Activated B cell treated with CpG ODN at 0.5 μM for 24 hours (primary cell): ENCODE data around the gene POPDC3. TPM values are rescaled to one million over a fixed set of nuclear protein-coding genes. Genes with fewer than 3 reads are reported as not detected.

Source experiments
- ATAC-seq: fragments of 200-7000 bp; cut with Tn5 transposase; one replicate; pipeline ENCODE4 v1.10.0; 2021; ENCODE audit warnings: low read depth, mild to moderate bottlenecking, moderate library complexity
- CTCF ChIA-PET: fragments of 350-600 bp; sonication (Branson Sonifier 250); formaldehyde crosslinking; loops from one replicate; lab custom pipeline; 2021; ENCODE audit warnings: antibody characterized with exemption; lab: Charles Lee
- POLR2A ChIA-PET: fragments of 350-600 bp; sonication (Branson Sonifier 250); formaldehyde crosslinking; loops from one replicate; lab custom pipeline; 2021; ENCODE audit warnings: antibody characterized with exemption; lab: Charles Lee
- DNase-seq: peaks from one replicate; pipeline ENCODE4 v3.0.0; 2022
- H3K27ac Mint-ChIP-seq: one replicate; pipeline ENCODE4 v1.8.0; 2020; ENCODE audit warnings: mixed read lengths
- H3K27me3 Mint-ChIP-seq: one replicate; pipeline ENCODE4 v1.8.0; 2021; ENCODE audit warnings: mixed read lengths
- H3K36me3 Mint-ChIP-seq: one replicate; pipeline ENCODE4 v1.8.0; 2021; ENCODE audit warnings: low read depth, mixed read lengths
- H3K4me1 Mint-ChIP-seq: one replicate; pipeline ENCODE4 v1.8.0; 2021; ENCODE audit warnings: mixed read lengths
- H3K4me3 Mint-ChIP-seq: one replicate; pipeline ENCODE4 v1.8.0; 2020; ENCODE audit warnings: mild to moderate bottlenecking, mixed read lengths
- H3K9me3 Mint-ChIP-seq: one replicate; pipeline ENCODE4 v1.8.0; 2020; ENCODE audit warnings: mixed read lengths
- intact Hi-C: fragments of 100-400 bp; cut with micrococcal nuclease; formaldehyde crosslinking; loops from one replicate; pipeline ENCODE4 v1.15.1; 2024
- total RNA-seq: library from RNA; stranded (reverse); gene quantifications from 2 replicates; pipeline ENCODE4 v1.2.3, GENCODE V29; 2022
- TF ChIP-seq, protein P1 (sequence below): fragments of 200-600 bp; IDR thresholded peaks from one replicate; pipeline ENCODE4 v1.8.0; 2022; ENCODE audit warnings: antibody characterized with exemption, mild to moderate bottlenecking

Gene POPDC3
- total RNA-seq, 1 donor from 2014 or later, result not detected

DNA sequence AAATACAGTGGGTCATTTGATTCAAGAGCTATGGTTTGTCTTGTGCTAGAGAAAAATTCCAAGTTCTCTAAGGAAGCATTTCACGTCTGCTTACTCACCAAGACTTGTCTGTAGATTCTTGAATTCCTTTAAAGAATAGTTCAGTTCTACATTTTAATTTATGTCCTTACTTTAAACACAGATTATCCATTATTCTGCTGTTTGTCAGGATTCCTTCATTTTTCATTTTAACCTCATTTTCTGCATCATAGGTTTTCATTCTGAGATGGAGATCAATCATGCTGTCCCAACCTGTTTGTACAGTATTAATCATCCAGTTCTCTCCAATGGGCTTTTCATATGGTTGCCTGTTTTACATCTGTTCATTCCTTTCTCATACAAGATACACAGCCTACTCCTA, 24.5 kb upstream of the POPDC3 start:
- intact Hi-C loops, result no loop called here
- POLR2A ChIA-PET, result no interaction called here
- peaks cover 7% of the 10 kb centered on the region for H3K27me3 Mint-ChIP-seq
- H3K27ac Mint-ChIP-seq, result no peak overlapping the region
- no peaks in the 10 kb centered on the region for H3K36me3 Mint-ChIP-seq
- CTCF ChIA-PET, result no interaction called here
- H3K4me1 Mint-ChIP-seq, result no peaks in the 10 kb centered on the region
- DNase-seq, result no peak
- no peaks in the 10 kb centered on the region for H3K9me3 Mint-ChIP-seq
- TF ChIP-seq, protein P1, sequence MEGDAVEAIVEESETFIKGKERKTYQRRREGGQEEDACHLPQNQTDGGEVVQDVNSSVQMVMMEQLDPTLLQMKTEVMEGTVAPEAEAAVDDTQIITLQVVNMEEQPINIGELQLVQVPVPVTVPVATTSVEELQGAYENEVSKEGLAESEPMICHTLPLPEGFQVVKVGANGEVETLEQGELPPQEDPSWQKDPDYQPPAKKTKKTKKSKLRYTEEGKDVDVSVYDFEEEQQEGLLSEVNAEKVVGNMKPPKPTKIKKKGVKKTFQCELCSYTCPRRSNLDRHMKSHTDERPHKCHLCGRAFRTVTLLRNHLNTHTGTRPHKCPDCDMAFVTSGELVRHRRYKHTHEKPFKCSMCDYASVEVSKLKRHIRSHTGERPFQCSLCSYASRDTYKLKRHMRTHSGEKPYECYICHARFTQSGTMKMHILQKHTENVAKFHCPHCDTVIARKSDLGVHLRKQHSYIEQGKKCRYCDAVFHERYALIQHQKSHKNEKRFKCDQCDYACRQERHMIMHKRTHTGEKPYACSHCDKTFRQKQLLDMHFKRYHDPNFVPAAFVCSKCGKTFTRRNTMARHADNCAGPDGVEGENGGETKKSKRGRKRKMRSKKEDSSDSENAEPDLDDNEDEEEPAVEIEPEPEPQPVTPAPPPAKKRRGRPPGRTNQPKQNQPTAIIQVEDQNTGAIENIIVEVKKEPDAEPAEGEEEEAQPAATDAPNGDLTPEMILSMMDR, result no peak
- no peak for ATAC-seq
- no peak overlapping the region for H3K4me3 Mint-ChIP-seq

DNA sequence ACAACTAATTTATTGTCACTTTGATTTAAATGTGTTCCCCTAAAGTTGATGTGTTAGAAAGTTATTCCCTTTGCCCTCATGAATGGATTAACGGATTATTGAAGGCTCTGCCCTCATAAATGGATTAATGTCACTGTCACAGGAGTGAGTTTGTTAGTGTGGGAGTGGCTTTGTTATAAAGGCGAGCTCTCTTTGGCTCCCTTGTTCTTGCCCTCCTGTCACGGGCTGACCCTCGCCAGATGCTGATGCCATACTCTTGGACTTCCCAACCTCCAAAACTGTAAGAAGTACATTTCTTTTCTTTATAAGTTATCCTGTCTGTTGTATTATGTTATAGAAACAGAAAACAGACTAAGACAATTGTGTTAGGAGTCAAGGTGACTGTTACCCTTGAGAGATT, 22.7 kb upstream of the POPDC3 start:
- H3K36me3 Mint-ChIP-seq, result no peaks in the 10 kb centered on the region
- ChIA-PET CTCF (no interaction called here), POLR2A (no interaction called here)
- no peaks in the 10 kb centered on the region for H3K9me3 Mint-ChIP-seq
- no peak for ATAC-seq
- DNase-seq, result no peak
- intact Hi-C loops, result no loop called here
- TF ChIP-seq, protein P1, result no peak
- H3K27ac Mint-ChIP-seq, result no peak overlapping the region
- H3K4me1 Mint-ChIP-seq, result no peaks in the 10 kb centered on the region
- H3K27me3 Mint-ChIP-seq, result peaks cover 7% of the 10 kb centered on the region
- no peak overlapping the region for H3K4me3 Mint-ChIP-seq

DNA sequence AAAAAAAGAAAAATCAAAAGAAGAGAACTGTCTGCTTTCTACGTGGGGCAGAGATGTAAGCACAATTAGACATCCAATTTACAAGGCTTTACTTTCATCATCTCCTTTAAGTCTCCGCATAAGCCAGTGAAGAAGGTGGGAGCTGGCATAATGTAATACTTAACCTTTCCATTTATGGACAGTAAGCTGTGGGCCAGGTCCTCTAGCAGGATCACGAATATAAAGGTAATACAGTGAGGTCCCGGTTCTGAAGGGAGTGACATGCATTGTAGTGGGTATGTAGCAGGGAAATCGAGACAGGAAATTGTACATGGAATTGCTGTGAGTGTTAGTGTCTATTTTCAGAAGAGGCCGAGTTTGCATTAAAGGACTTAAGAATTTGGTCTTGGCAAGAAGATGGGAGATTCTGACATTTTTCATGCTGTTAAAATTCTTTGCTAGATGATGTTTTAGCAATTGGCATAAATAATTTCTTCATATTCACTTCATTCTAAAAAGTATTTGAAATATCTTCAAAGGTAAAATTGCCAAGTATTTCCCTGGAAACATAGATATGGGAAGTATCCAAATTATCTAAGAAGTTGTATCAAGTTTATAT, 20.4 kb upstream of the POPDC3 start:
- TF ChIP-seq, protein P1, result no peak
- no peaks in the 10 kb centered on the region for H3K4me1 Mint-ChIP-seq
- intact Hi-C loops, result no loop called here
- H3K9me3 Mint-ChIP-seq, result no peaks in the 10 kb centered on the region
- DNase-seq, result no peak
- no peak overlapping the region for H3K4me3 Mint-ChIP-seq
- ATAC-seq, result no peak
- no peak overlapping the region for H3K27ac Mint-ChIP-seq
- peaks cover 12% of the 10 kb centered on the region for H3K27me3 Mint-ChIP-seq
- POLR2A ChIA-PET, result no interaction called here
- no peaks in the 10 kb centered on the region for H3K36me3 Mint-ChIP-seq
- CTCF ChIA-PET, result no interaction called here

DNA sequence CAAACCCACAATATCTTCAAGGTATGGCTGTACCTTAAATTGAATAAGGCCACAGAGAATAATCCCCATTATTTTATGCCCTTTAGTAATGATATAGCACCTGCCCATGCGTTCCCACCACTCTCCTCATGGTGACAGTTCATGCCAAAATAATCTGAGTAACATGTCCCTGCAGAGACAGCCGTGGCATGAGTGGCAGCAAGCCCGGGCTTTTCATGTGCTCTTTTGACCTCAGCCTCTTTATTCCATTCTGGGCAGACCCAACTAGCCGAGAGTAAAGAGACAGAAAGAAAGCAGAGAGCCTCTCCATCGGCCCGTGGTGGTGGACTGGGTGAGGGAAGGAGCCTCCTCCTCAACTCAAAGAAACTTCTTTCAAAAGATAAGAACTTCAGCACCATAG, 19.9 kb upstream of the POPDC3 start:
- peaks cover 12% of the 10 kb centered on the region for H3K27me3 Mint-ChIP-seq
- no peak for DNase-seq
- H3K4me1 Mint-ChIP-seq, result no peaks in the 10 kb centered on the region
- H3K27ac Mint-ChIP-seq, result no peak overlapping the region
- no peaks in the 10 kb centered on the region for H3K9me3 Mint-ChIP-seq
- ATAC-seq, result no peak
- TF ChIP-seq, protein P1, result no peak
- no peak overlapping the region for H3K4me3 Mint-ChIP-seq
- no peaks in the 10 kb centered on the region for H3K36me3 Mint-ChIP-seq
- intact Hi-C loops, result no loop called here
- POLR2A ChIA-PET, result no interaction called here
- CTCF ChIA-PET, result no interaction called here

DNA sequence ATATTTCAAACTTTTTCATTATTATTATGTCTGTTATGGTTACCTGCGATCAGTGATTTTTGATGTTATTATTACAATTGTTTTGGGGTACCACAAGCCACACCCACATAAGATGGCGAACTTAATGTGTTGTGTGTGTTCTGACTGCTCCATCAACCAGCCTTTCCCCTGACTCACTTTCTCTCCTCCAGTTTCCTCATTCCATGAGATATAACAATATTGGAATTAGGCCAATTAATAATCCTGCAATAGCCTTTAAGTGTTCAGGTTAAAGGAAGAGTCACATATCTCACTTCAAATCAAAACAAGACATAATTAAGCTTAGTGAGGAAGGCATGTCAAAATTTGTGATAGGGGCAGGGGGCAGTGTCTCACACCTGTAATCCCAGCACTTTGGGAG, 16.3 kb upstream of the POPDC3 start:
- ChIA-PET CTCF (no interaction called here), POLR2A (no interaction called here)
- Mint-ChIP-seq H3K27ac (no peak overlapping the region), H3K4me3 (no peak overlapping the region), H3K4me1 (no peaks in the 10 kb centered on the region), H3K36me3 (no peaks in the 10 kb centered on the region), H3K9me3 (no peaks in the 10 kb centered on the region), H3K27me3 (peaks cover 14% of the 10 kb centered on the region)
- DNase-seq (no peak), ATAC-seq (no peak)
- TF ChIP-seq, protein P1, result no peak
- intact Hi-C loops, result no loop called here
